Pancreas (tissue), 10 donors: ENCODE results near the gene ROR2. TPM values are rescaled to one million over a fixed set of nuclear protein-coding genes. Genes with fewer than 3 reads are reported as not detected.
"Not testable (repeated sequence)": the region's sequence is repeated elsewhere in the genome, so short reads cannot be mapped to it uniquely, and the experiment has no call there.

Experiments
- ATAC-seq, 4 donors: fragments of 200-7000 bp; cut with Tn5 transposase; one replicate each; pipeline versions ENCODE4 v1.8.0 to v1.9.1; 2020; ENCODE audit warnings: mild to moderate bottlenecking in 4 of 4, moderate library complexity in 4 of 4
- DNase-seq, 6 donors: peaks; one replicate each; pipeline ENCODE4 v3.0.0-alpha.2; 2020
- FAIRE-seq: peaks from 2 replicates; lab custom pipeline; 2012; peaks lifted over from hg19 to GRCh38; lab: Jason Lieb, UNC
- H3K27ac ChIP-seq, 4 donors: fragments of 200-600 bp; sonication (generic); 1 replicate in 3 of 4; 2 replicates in 1 of 4; pipeline versions ENCODE4 v1.5.0 to v1.8.0; 2020
- H3K27me3 ChIP-seq, 4 donors: fragments of 200-600 bp; one replicate each; pipeline ENCODE4 v1.8.0; 2021
- H3K36me3 ChIP-seq, 3 donors: fragments of 200-600 bp; sonication (generic) in 1 of 3; one replicate each; pipeline versions ENCODE4 v1.5.0 to v1.8.0; 2020 to 2021
- H3K4me1 ChIP-seq, 3 donors: fragments of 200-600 bp; one replicate each; pipeline ENCODE4 v1.8.0; 2021
- H3K4me3 ChIP-seq, 4 donors: fragments of 200-600 bp; sonication (generic) in 2 of 4; one replicate each; pipeline versions ENCODE4 v1.5.0 to v1.8.0; 2020 to 2021
- H3K9me3 ChIP-seq, 4 donors: fragments of 200-600 bp; one replicate each; pipeline ENCODE4 v1.8.0; 2021
- WGBS, 2 donors: extraction: QIAGEN DNeasy Blood & Tissue Kit; methylation state at CpG; one replicate each; pipeline ENCODE4 v1.1.7; 2013; 5-methylcytosine and 5-hydroxymethylcytosine counted together
- intact Hi-C, 3 donors: fragments of 100-400 bp; cut with DNase I; formaldehyde crosslinking; loops; one replicate each; pipeline versions ENCODE4 v1.11.1 to v1.14.2; 2022
- polyA plus RNA-seq, 2 donors: library from polyadenylated mRNA; stranded (reverse); fragments of 200-250 nt; gene quantifications; one replicate each; pipeline ENCODE4 v1.2.3, GENCODE V29; 2013
- total RNA-seq, 6 donors: library from RNA; stranded (reverse); fragmentation: NEBNext Ultra II Directional in 4 of 6; extraction: Animal tissue kit (Norgen Biotek cat#: 25700) in 4 of 6; gene quantifications; one replicate each; pipeline versions ENCODE4 v1.2.1 to v1.2.4, GENCODE V29; 2021 to 2023
- TF ChIP-seq, protein P1 (sequence below), 4 donors: fragments of 200-600 bp; sonication (generic) in 3 of 4; IDR thresholded peaks; one replicate each; pipeline versions ENCODE4 v1.5.0 to v1.8.0; 2021; ENCODE audit warnings: antibody characterized with exemption in 4 of 4
- donor health status: healthy with polysubstance abuse.
- donor health status: DM: no; HTN: no; CAD: no; lungs with moderate emphysema.
- donor health status: DM: no; HTN: no; CAD: no.
- donor health status: control.
- donor health status: control.
- donor health status: Bipolar disorder and iron deficiency.
- donor health status: DM: yes; HTN: yes; CAD: no.
- donor health status: DM: no; HTN: no; CAD: no.
- donor health status: DM: no; HTN: no; CAD: no.
- donor health status: DM: yes; HTN: yes; CAD: no.

ROR2 gene
- total and polyA plus RNA-seq, 8 donors = 0.67 to 6.3 (median 1.2) TPM

DNA sequence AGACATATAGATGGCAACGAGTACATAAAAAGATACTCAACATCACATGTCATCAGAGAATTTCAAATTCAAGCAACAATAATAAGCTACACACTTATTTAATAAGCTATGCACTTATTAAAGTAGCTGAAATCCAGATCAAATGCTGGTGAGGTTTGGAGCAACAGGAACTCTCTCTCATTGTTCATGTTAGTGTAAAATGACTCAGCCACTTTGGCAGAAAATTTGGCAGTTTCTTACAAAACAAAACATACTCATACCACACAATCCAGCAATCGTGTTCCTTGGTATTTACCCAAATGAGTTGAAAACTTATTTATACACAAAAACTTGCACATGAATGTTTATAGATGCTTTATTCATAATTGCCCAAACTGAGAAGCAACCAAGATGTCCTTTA is 394.9 kb downstream of the ROR2 start:
- no peak for FAIRE-seq
- 76% methylated on average over 2 of the region's 2 CpGs for WGBS, 2 donors
- Histone ChIP-seq H3K4me3 (no peak overlapping the region), H3K4me1 (no peaks in the 10 kb centered on the region), H3K36me3 (no peaks in the 10 kb centered on the region), H3K27me3 (no peaks in the 10 kb centered on the region), H3K27ac (no peak overlapping the region), H3K9me3 (no peaks in the 10 kb centered on the region)
- no peak for DNase-seq
- TF ChIP-seq, protein P1, sequence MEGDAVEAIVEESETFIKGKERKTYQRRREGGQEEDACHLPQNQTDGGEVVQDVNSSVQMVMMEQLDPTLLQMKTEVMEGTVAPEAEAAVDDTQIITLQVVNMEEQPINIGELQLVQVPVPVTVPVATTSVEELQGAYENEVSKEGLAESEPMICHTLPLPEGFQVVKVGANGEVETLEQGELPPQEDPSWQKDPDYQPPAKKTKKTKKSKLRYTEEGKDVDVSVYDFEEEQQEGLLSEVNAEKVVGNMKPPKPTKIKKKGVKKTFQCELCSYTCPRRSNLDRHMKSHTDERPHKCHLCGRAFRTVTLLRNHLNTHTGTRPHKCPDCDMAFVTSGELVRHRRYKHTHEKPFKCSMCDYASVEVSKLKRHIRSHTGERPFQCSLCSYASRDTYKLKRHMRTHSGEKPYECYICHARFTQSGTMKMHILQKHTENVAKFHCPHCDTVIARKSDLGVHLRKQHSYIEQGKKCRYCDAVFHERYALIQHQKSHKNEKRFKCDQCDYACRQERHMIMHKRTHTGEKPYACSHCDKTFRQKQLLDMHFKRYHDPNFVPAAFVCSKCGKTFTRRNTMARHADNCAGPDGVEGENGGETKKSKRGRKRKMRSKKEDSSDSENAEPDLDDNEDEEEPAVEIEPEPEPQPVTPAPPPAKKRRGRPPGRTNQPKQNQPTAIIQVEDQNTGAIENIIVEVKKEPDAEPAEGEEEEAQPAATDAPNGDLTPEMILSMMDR (IDR thresholded peaks at IDR 0.05) = no peak
- ATAC-seq = no peak
- intact Hi-C loops = no loop called here

DNA sequence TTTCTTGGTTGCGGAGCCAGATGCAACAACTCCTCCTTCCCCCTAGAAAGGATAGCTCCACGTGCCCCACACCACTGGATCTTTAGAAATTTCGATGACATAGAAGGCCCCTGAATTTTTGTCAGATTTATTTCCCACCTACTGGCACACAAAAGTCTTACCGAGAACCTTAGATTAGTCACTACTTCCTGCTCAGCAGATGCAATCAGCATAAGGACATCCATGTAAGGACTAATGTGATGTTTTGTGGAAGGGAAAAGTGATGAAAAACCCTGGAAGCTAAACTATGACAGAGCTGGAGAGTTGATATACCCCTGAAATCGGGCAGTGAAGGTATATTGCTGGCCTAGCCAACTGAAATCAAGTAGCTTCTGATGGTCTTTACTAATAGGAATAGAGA is 400.9 kb downstream of the ROR2 start:
- Histone ChIP-seq H3K9me3 (no peaks in the 10 kb centered on the region), H3K27me3 (no peaks in the 10 kb centered on the region), H3K27ac (no peak overlapping the region), H3K4me1 (no peaks in the 10 kb centered on the region), H3K36me3 (no peaks in the 10 kb centered on the region), H3K4me3 (no peak overlapping the region)
- FAIRE-seq (no peak), DNase-seq (no peak), ATAC-seq (no peak)
- intact Hi-C loops = no loop called here
- TF ChIP-seq, protein P1 (IDR thresholded peaks at IDR 0.05) = no peak
- WGBS, 2 donors = 74 to 80% methylated on average over 5 of the region's 5 CpGs

DNA sequence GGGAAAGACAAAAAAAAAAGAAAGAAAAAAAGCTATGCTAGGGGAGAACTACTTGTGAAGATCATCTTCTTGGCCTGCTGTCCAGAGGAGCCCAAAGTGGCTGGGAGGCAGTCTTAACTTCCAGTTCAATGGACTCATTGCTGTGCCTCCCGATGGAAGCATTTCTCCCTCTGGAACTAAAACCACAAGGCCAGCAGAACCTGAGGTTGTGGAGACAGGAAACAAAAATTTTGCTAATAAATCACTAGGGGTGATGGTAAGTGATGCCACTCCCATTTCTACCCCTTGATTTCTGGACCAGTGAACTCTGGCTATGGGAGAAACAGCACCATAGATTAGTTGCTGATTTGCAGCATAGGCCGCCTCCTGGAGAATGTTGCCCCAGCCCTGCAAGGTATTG is 402.9 kb downstream of the ROR2 start:
- TF ChIP-seq, protein P1 (IDR thresholded peaks at IDR 0.05) = no peak
- Histone ChIP-seq H3K4me1 (no peaks in the 10 kb centered on the region), H3K4me3 (no peak overlapping the region), H3K27ac (no peak overlapping the region), H3K36me3 (no peaks in the 10 kb centered on the region), H3K9me3 (no peaks in the 10 kb centered on the region), H3K27me3 (no peaks in the 10 kb centered on the region)
- FAIRE-seq = no peak
- intact Hi-C loops = no loop called here
- ATAC-seq = no peak
- no peak for DNase-seq
- 89 to 95% methylated on average over 2 of the region's 2 CpGs for WGBS, 2 donors

DNA sequence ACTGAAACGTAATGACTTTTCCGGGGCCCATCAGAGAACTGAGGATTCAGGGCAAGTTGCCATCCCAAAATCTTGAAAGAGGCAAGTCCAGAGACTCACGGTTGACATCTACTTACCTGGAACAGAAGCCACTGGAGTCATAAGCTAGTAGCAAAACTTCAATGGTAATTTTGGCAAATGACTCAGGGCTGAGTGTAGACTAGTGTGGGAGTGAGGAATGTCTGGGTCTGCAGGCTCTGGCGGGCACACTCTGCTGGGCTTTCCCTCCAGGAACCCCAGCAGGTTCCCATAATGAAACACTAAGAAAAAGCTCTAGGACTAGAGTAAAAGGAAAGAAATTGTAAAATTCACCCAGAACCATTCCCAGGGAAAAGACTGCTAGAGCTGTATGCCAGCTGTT is 403.5 kb downstream of the ROR2 start:
- FAIRE-seq = no peak
- Histone ChIP-seq H3K27me3 (no peaks in the 10 kb centered on the region), H3K36me3 (no peaks in the 10 kb centered on the region), H3K4me3 (no peak overlapping the region), H3K27ac (no peak overlapping the region), H3K9me3 (no peaks in the 10 kb centered on the region), H3K4me1 (no peaks in the 10 kb centered on the region)
- ATAC-seq = no peak
- intact Hi-C loops = no loop called here
- DNase-seq = no peak
- TF ChIP-seq, protein P1 (IDR thresholded peaks at IDR 0.05) = no peak
- WGBS, 2 donors = 90 to 96% methylated on average over 4 of the region's 4 CpGs

DNA sequence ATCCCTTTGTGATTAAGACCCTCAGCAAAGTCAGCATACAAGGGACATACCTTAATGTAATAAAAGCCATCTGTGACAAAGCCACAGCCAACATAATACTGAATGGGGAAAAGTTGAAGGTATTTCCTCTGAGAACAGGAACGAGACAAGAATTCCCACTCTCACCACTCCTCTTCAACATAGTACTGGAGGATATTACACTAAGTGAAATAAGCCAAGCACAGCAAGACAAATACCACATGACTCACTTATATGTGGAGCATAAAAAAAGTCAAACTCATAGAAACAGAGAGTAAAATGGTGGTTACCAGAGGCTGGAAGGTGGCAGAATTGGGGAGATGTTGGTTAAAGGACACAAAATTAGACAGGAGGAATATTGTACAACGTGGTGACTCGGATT is 408.3 kb downstream of the ROR2 start:
- TF ChIP-seq, protein P1 (IDR thresholded peaks at IDR 0.05) = no peak
- ATAC-seq = no peak

DNA sequence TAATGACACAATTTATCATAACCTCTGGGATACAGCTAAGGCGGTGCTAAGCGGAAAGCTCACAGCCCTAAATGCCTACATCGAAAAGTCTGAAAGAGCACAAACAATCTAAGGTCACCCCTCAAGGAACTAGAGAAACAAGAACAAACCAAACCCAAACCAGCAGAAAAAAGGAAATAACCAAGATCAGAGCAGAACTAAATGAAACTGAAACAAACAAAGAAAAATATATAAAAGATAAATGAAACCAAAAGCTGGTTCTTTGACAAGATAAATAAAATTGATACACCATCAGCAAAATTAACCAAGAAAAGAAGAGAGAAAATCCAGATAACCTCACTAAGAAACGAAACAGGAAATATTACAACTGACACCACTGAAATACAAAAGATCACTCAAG is 409.5 kb downstream of the ROR2 start:
- 82 to 89% methylated on average over 4 of the region's 4 CpGs for WGBS, 2 donors
- H3K27me3 ChIP-seq, H3K27ac ChIP-seq, intact Hi-C loops, H3K4me1 ChIP-seq, DNase-seq, H3K9me3 ChIP-seq, ATAC-seq, FAIRE-seq, H3K36me3 ChIP-seq, H3K4me3 ChIP-seq: not testable (repeated sequence)

More for the DNA sequence above, 408.3 kb downstream of the ROR2 start:
- Histone ChIP-seq H3K9me3 (no peaks in the 10 kb centered on the region), H3K27me3 (no peaks in the 10 kb centered on the region), H3K36me3 (no peaks in the 10 kb centered on the region), H3K4me3 (no peak overlapping the region), H3K4me1 (no peaks in the 10 kb centered on the region), H3K27ac (no peak overlapping the region)
- intact Hi-C loops = no loop called here
- 70 to 74% methylated on average over 3 of the region's 3 CpGs for WGBS, 2 donors
- DNase-seq (no peak), FAIRE-seq (no peak)
